ENCODE results near the gene IL17RE. TPM values are rescaled to one million over a fixed set of nuclear protein-coding genes. Genes with fewer than 3 reads are reported as not detected.
A peak's percentile ranks its signal among the peaks of the same experiment; 100 is the strongest.
"Not testable (repeated sequence)": the region's sequence is repeated elsewhere in the genome, so short reads cannot be mapped to it uniquely, and the experiment has no call there.

Gene IL17RE
- total and polyA plus RNA-seq, 5 experiments from 2014 or later, result 0.16 to 1.3 (median 0.76) TPM; not detected in 1

GRCh38 chr3:9930804-9931418, 28.3 kb downstream of the IL17RE start:
- peak in 1 of 10 donors; percentile 62 for DNase-seq
- peaks cover 22 to 40% (median 38%) of the 10 kb centered on the region in 4 donors for H3K4me1 Mint-ChIP-seq
- POLR2A ChIA-PET, result interaction anchor here (0.5 to 5.6 kb wide), 6 partner anchors 15 to 322 kb away, joined by 3 to 73 read pairs (median 6); partner anchors contain the start of genes IL17RC, JAGN1, PRRT3 and TTLL3
- H3K4me3 Mint-ChIP-seq, result peak overlapping the region in 7 of 10 donors; percentile 13 to 60 (median 53)
- no peaks in the 10 kb centered on the region for H3K9me3 Mint-ChIP-seq
- peaks cover 0 to 11% (median 0%) of the 10 kb centered on the region in 3 donors for H3K36me3 Mint-ChIP-seq
- no peaks in the 10 kb centered on the region for H3K27me3 Mint-ChIP-seq
- peak overlapping the region; percentile 37 to 87 (median 74) for H3K27ac Mint-ChIP-seq
- ATAC-seq, result no peak

- no peaks in the 10 kb centered on the region for H3K27me3 Mint-ChIP-seq
- peak overlapping the region; percentile 94 to 99 (median 98) for H3K4me3 Mint-ChIP-seq
- ATAC-seq (no peak), DNase-seq (no peak)
- H3K9me3 Mint-ChIP-seq, result no peaks in the 10 kb centered on the region
- H3K36me3 Mint-ChIP-seq, result peaks cover 0 to 21% (median 2%) of the 10 kb centered on the region in 3 donors
- H3K27ac Mint-ChIP-seq, result peak overlapping the region; percentile 96 to 100 (median 99)
- peaks cover 24 to 53% (median 45%) of the 10 kb centered on the region in 4 donors for H3K4me1 Mint-ChIP-seq
- POLR2A ChIA-PET, result interaction anchor here (0.7 to 5.6 kb wide), 26 partner anchors 11 to 536 kb away, joined by 3 to 73 read pairs (median 10); partner anchors contain the start of genes ARPC4, EMC3, FANCD2 and IL17RC
Observed at GRCh38 chr3:9932535-9932842, 29.8 kb downstream of the IL17RE start.

- Mint-ChIP-seq H3K4me1 (peaks cover 24 to 53% (median 45%) of the 10 kb centered on the region in 4 donors), H3K27me3 (no peaks in the 10 kb centered on the region), H3K27ac (peak overlapping the region; percentile 96 to 100 (median 99)), H3K9me3 (no peaks in the 10 kb centered on the region), H3K36me3 (peaks cover 0 to 23% (median 2%) of the 10 kb centered on the region in 3 donors), H3K4me3 (peak overlapping the region; percentile 94 to 99 (median 98))
- ATAC-seq (peak; percentile 61 to 69), DNase-seq (peak; percentile 80 to 94 (median 86))
- POLR2A ChIA-PET, result interaction anchor here (0.6 to 5.6 kb wide), 33 partner anchors 10 to 666 kb away, joined by 3 to 73 read pairs (median 8); partner anchors contain the start of genes ARPC4, BRPF1, EMC3 and FANCD2
Observed at GRCh38 chr3:9932843-9933560, 30.4 kb downstream of the IL17RE start.

GRCh38 chr3:9933561-9934234, 31.1 kb downstream of the IL17RE start, which contains the start of gene CRELD1:
Gene CRELD1 (plus strand): TSS chr3:9933834. CDS start chr3:9934439, 605 bp downstream.
- Mint-ChIP-seq H3K36me3 (peaks cover 0 to 28% (median 2%) of the 10 kb centered on the region in 3 donors), H3K9me3 (no peaks in the 10 kb centered on the region), H3K4me1 (peaks cover 24 to 53% (median 45%) of the 10 kb centered on the region in 4 donors), H3K4me3 (peak within 1 kb of the TSS; percentile 94 to 99 (median 98)), H3K27ac (peak within 1 kb of the TSS; percentile 96 to 100 (median 99)), H3K27me3 (no peaks in the 10 kb centered on the region)
- peak; percentile 95 to 98 (median 98) for DNase-seq
- ATAC-seq, result peak; percentile 83
- POLR2A ChIA-PET, result interaction anchor here (0.6 to 5.6 kb wide), 31 partner anchors 10 to 665 kb away, joined by 3 to 73 read pairs (median 9); partner anchors contain the start of genes ARPC4, BRPF1, EMC3 and FANCD2

- no peaks in the 10 kb centered on the region for H3K9me3 Mint-ChIP-seq
- ATAC-seq, result peak; percentile 5 to 18
- H3K27ac Mint-ChIP-seq, result peak overlapping the region; percentile 96 to 100 (median 99)
- peaks cover 0 to 28% (median 2%) of the 10 kb centered on the region in 3 donors for H3K36me3 Mint-ChIP-seq
- DNase-seq, result peak in 4 of 10 donors; percentile 29 to 72 (median 34)
- H3K4me1 Mint-ChIP-seq, result peaks cover 24 to 53% (median 45%) of the 10 kb centered on the region in 4 donors
- peak overlapping the region; percentile 94 to 99 (median 98) for H3K4me3 Mint-ChIP-seq
- H3K27me3 Mint-ChIP-seq, result no peaks in the 10 kb centered on the region
- POLR2A ChIA-PET, result interaction anchor here (0.7 to 5.6 kb wide), 15 partner anchors 9 to 285 kb away, joined by 3 to 73 read pairs (median 14); partner anchors contain the start of genes ARPC4, EMC3, FANCD2 and JAGN1
Observed at GRCh38 chr3:9934235-9934621, 31.6 kb downstream of the IL17RE start.

GRCh38 chr3:9934993-9935392, 32.3 kb downstream of the IL17RE start:
- POLR2A ChIA-PET, result interaction anchor here (0.6 to 5.6 kb wide), 11 partner anchors 8 to 252 kb away, joined by 3 to 73 read pairs (median 6); partner anchors contain the start of genes IL17RE, JAGN1, PRRT3 and VHL
- DNase-seq, result peak in 2 of 10 donors; percentile 17 to 54
- peak overlapping the region; percentile 91 to 100 (median 99) for H3K27ac Mint-ChIP-seq
- peaks cover 0 to 28% (median 2%) of the 10 kb centered on the region in 3 donors for H3K36me3 Mint-ChIP-seq
- no peaks in the 10 kb centered on the region for H3K27me3 Mint-ChIP-seq
- no peak for ATAC-seq
- H3K4me1 Mint-ChIP-seq, result peaks cover 24 to 53% (median 45%) of the 10 kb centered on the region in 4 donors
- H3K4me3 Mint-ChIP-seq, result peak overlapping the region; percentile 94 to 99 (median 98)
- no peaks in the 10 kb centered on the region for H3K9me3 Mint-ChIP-seq

GRCh38 chr3:9935966-9936510, 33.4 kb downstream of the IL17RE start:
- H3K4me1 Mint-ChIP-seq, result peaks cover 24 to 53% (median 40%) of the 10 kb centered on the region in 4 donors
- POLR2A ChIA-PET, result interaction anchor here (4.0 to 5.6 kb wide), 2 partner anchors 11 to 16 kb away, joined by 73 read pairs; partner anchors contain the start of gene PRRT3

GRCh38 chr3:9937486-9938238, 35.0 kb downstream of the IL17RE start:
- ATAC-seq (no peak), DNase-seq (no peak)
- Mint-ChIP-seq H3K4me1 (peaks cover 22 to 46% (median 29%) of the 10 kb centered on the region in 4 donors), H3K27me3 (no peaks in the 10 kb centered on the region), H3K27ac (peak overlapping the region in 3 of 10 donors; percentile 36 to 87 (median 50)), H3K9me3 (no peaks in the 10 kb centered on the region), H3K4me3 (no peak overlapping the region), H3K36me3 (peaks cover 0 to 35% (median 4%) of the 10 kb centered on the region in 3 donors)
- POLR2A ChIA-PET, result no interaction called here

More at GRCh38 chr3:9935966-9936510, 33.4 kb downstream of the IL17RE start:
- peaks cover 0 to 31% (median 2%) of the 10 kb centered on the region in 3 donors for H3K36me3 Mint-ChIP-seq
- peak overlapping the region in 4 of 10 donors; percentile 10 to 98 (median 70) for H3K4me3 Mint-ChIP-seq
- H3K27me3 Mint-ChIP-seq, result no peaks in the 10 kb centered on the region
- H3K9me3 Mint-ChIP-seq, result no peaks in the 10 kb centered on the region
- peak overlapping the region in 5 of 10 donors; percentile 18 to 100 (median 99) for H3K27ac Mint-ChIP-seq
- peak in 1 of 10 donors; percentile 10 for DNase-seq
- ATAC-seq, result no peak

- no peak overlapping the region for H3K27ac Mint-ChIP-seq
- H3K4me1 Mint-ChIP-seq, result peaks cover 20 to 33% (median 27%) of the 10 kb centered on the region in 4 donors
- H3K36me3 Mint-ChIP-seq, result peaks cover 0 to 38% (median 4%) of the 10 kb centered on the region in 3 donors
- DNase-seq (peak in 1 of 10 donors; percentile 8), ATAC-seq (no peak)
- H3K4me3 Mint-ChIP-seq, result no peak overlapping the region
- no peaks in the 10 kb centered on the region for H3K9me3 Mint-ChIP-seq
- no peaks in the 10 kb centered on the region for H3K27me3 Mint-ChIP-seq
- POLR2A ChIA-PET, result no interaction called here
Observed at GRCh38 chr3:9938966-9939365, 36.3 kb downstream of the IL17RE start.

- H3K4me3 Mint-ChIP-seq, H3K9me3 Mint-ChIP-seq, ATAC-seq, H3K27ac Mint-ChIP-seq, H3K27me3 Mint-ChIP-seq, POLR2A ChIA-PET: not testable (repeated sequence)
- H3K4me1 Mint-ChIP-seq, result peaks cover 13 to 24% (median 18%) of the 10 kb centered on the region in 4 donors
- peak in 1 of 10 donors; percentile 31 for DNase-seq
- peaks cover 0 to 37% (median 4%) of the 10 kb centered on the region in 3 donors for H3K36me3 Mint-ChIP-seq
Observed at GRCh38 chr3:9939906-9940305, 37.3 kb downstream of the IL17RE start.

GRCh38 chr3:9940746-9941145, 38.1 kb downstream of the IL17RE start:
- ATAC-seq (no peak), DNase-seq (peak in 1 of 10 donors; percentile 26)
- Mint-ChIP-seq H3K27me3 (no peaks in the 10 kb centered on the region), H3K4me1 (peaks cover 5 to 16% (median 13%) of the 10 kb centered on the region in 4 donors), H3K27ac (peak overlapping the region in 1 of 10 donors; percentile 74), H3K9me3 (no peaks in the 10 kb centered on the region), H3K36me3 (peaks cover 0 to 29% (median 4%) of the 10 kb centered on the region in 3 donors), H3K4me3 (no peak overlapping the region)
- POLR2A ChIA-PET, result no interaction called here
